ENCODE measurements around the gene RBFOX2. TPM values are rescaled to one million over a fixed set of nuclear protein-coding genes. Genes with fewer than 3 reads are reported as not detected.
"Not testable (repeated sequence)": the region's sequence is repeated elsewhere in the genome, so short reads cannot be mapped to it uniquely, and the experiment has no call there.

RBFOX2 gene
- total RNA-seq, 1 donor from 2014 or later = 126 TPM

DNA sequence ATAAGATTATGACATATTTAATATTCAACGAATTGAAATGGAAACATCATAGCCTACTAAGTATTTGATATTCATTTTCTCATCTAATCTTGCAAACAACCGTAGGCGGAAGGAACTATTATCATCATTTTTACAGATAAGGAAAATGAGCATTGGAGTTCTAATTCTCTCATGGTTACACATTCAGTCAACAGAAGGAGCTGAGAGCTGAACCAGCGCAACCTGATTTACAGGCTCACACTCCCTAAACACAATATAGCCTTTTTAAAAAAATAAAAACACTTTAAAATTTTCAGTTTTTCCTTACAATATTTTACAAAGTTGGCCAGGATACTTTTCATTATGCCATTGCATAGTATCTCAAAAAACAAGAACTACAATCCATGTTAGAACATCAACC lies 236.1 kb downstream of the RBFOX2 start:
- Mint-ChIP-seq H3K27me3 (ENCODE audit: low read depth) (no peaks in the 10 kb centered on the region), H3K27ac (ENCODE audit: unreplicated experiment) (no peak overlapping the region), H3K9me3 (no peaks in the 10 kb centered on the region), H3K4me1 (no peaks in the 10 kb centered on the region), H3K36me3 (ENCODE audit: low read depth) (peaks cover 5% of the 10 kb centered on the region), H3K4me3 (no peak overlapping the region)
- DNase-seq (ENCODE audit: low read depth, low spot score) = no peak
- TF ChIP-seq, protein P1, sequence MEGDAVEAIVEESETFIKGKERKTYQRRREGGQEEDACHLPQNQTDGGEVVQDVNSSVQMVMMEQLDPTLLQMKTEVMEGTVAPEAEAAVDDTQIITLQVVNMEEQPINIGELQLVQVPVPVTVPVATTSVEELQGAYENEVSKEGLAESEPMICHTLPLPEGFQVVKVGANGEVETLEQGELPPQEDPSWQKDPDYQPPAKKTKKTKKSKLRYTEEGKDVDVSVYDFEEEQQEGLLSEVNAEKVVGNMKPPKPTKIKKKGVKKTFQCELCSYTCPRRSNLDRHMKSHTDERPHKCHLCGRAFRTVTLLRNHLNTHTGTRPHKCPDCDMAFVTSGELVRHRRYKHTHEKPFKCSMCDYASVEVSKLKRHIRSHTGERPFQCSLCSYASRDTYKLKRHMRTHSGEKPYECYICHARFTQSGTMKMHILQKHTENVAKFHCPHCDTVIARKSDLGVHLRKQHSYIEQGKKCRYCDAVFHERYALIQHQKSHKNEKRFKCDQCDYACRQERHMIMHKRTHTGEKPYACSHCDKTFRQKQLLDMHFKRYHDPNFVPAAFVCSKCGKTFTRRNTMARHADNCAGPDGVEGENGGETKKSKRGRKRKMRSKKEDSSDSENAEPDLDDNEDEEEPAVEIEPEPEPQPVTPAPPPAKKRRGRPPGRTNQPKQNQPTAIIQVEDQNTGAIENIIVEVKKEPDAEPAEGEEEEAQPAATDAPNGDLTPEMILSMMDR (conservative IDR thresholded peaks at IDR 0.05) = no peak

GRCh38 chr22:35791788-35792187 lies 236.8 kb downstream of the RBFOX2 start:
- not testable (repeated sequence) for H3K9me3 Mint-ChIP-seq; H3K4me1 Mint-ChIP-seq; H3K27ac Mint-ChIP-seq (ENCODE audit: unreplicated experiment); H3K36me3 Mint-ChIP-seq (ENCODE audit: low read depth); H3K4me3 Mint-ChIP-seq; H3K27me3 Mint-ChIP-seq (ENCODE audit: low read depth); DNase-seq (ENCODE audit: low read depth, low spot score)

DNA sequence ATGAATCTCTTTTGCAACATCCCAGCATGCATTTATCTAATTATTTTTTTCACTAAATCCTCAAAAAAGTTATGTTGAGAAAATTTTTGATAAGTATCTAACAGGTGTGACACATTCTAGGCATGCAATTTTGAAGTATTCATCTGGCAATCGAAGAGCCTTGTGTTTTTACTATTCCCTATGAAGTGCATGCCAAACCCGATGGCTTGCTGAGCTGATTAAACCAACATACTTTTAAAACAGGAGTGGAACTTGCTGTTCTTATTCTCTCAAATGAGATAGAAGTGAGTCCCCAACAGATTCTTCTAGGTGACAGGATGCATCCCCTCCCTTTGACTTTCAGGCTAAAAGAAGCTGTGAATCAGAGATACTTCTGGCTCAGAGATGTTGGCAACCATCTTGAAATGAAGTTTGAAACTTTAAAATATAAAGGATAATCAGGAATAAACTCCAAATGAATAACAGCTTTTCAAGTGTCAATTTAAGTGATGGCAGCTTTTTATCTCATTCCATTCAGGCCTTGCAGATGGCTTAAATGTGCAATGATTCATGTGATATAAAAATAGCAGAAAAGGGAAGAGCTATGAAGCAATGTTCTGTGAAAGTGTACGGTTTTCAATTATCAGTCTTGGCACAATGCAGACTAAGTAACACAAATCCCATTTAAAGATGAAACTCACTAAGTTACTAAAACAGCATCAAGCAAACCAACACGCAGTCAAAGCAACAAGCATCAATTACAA lies 243.3 kb downstream of the RBFOX2 start:
- Mint-ChIP-seq H3K27me3 (ENCODE audit: low read depth) (no peaks in the 10 kb centered on the region), H3K36me3 (ENCODE audit: low read depth) (peaks cover 3% of the 10 kb centered on the region)

GRCh38 chr22:35784633-35785032 lies 244.0 kb downstream of the RBFOX2 start:
- H3K36me3 Mint-ChIP-seq (ENCODE audit: low read depth) = peaks cover 1% of the 10 kb centered on the region
- H3K27ac Mint-ChIP-seq (ENCODE audit: unreplicated experiment) = no peak overlapping the region
- H3K4me3 Mint-ChIP-seq = no peak overlapping the region
- TF ChIP-seq, protein P1 (conservative IDR thresholded peaks at IDR 0.05) = no peak
- no peak for DNase-seq (ENCODE audit: low read depth, low spot score)
- no peaks in the 10 kb centered on the region for H3K9me3 Mint-ChIP-seq
- peaks cover 8% of the 10 kb centered on the region for H3K4me1 Mint-ChIP-seq
- H3K27me3 Mint-ChIP-seq (ENCODE audit: low read depth) = no peaks in the 10 kb centered on the region

More for the DNA sequence above, 243.3 kb downstream of the RBFOX2 start:
- TF ChIP-seq, protein P1 (conservative IDR thresholded peaks at IDR 0.05) = no peak
- no peak overlapping the region for H3K4me3 Mint-ChIP-seq
- no peak for DNase-seq (ENCODE audit: low read depth, low spot score)
- H3K9me3 Mint-ChIP-seq = no peaks in the 10 kb centered on the region
- H3K27ac Mint-ChIP-seq (ENCODE audit: unreplicated experiment) = no peak overlapping the region
- H3K4me1 Mint-ChIP-seq = peaks cover 8% of the 10 kb centered on the region

- Mint-ChIP-seq H3K9me3 (no peaks in the 10 kb centered on the region), H3K27ac (ENCODE audit: unreplicated experiment) (no peak overlapping the region), H3K36me3 (ENCODE audit: low read depth) (no peaks in the 10 kb centered on the region), H3K4me3 (no peak overlapping the region), H3K27me3 (ENCODE audit: low read depth) (no peaks in the 10 kb centered on the region), H3K4me1 (peaks cover 8% of the 10 kb centered on the region)
- TF ChIP-seq, protein P1 (conservative IDR thresholded peaks at IDR 0.05) = no peak
- DNase-seq (ENCODE audit: low read depth, low spot score) = no peak
Measured at GRCh38 chr22:35783943-35784614, 244.5 kb downstream of the RBFOX2 start.

- Mint-ChIP-seq H3K4me3 (no peak overlapping the region), H3K9me3 (no peaks in the 10 kb centered on the region), H3K27me3 (ENCODE audit: low read depth) (no peaks in the 10 kb centered on the region), H3K4me1 (peaks cover 8% of the 10 kb centered on the region), H3K27ac (ENCODE audit: unreplicated experiment) (no peak overlapping the region), H3K36me3 (ENCODE audit: low read depth) (no peaks in the 10 kb centered on the region)
- DNase-seq (ENCODE audit: low read depth, low spot score) = no peak
- TF ChIP-seq, protein P1 (conservative IDR thresholded peaks at IDR 0.05) = no peak
Measured at GRCh38 chr22:35782504-35782903, 246.1 kb downstream of the RBFOX2 start.

Measured in neural crest cell (in vitro differentiated cells).